NCI-H2029 (cell line): ENCODE data around the gene APOBEC2.
"Not testable (repeated sequence)": the region's sequence is repeated elsewhere in the genome, so short reads cannot be mapped to it uniquely, and the experiment has no call there.

Experiments used
- DNase-seq: peaks from one replicate; lab custom pipeline; 2025; lab: John Stamatoyannopoulos, UW

The APOBEC2 gene

GRCh38 chr6:41053041-41053440 lies at the start of gene APOBEC2:
TSS of gene APOBEC2 (plus strand) at chr6:41053202. CDS start at chr6:41053348, 146 bp downstream.
- no peak for DNase-seq

GRCh38 chr6:41006217-41006616 lies 46.8 kb upstream of the APOBEC2 start:
- peak; percentile 54 for DNase-seq

- not testable (repeated sequence) for DNase-seq
Observed at GRCh38 chr6:41006980-41007379, 46.0 kb upstream of the APOBEC2 start.

- no peak for DNase-seq
Observed at GRCh38 chr6:41008011-41008410, 45.0 kb upstream of the APOBEC2 start.

GRCh38 chr6:41009669-41010068 lies 43.3 kb upstream of the APOBEC2 start:
- DNase-seq, result no peak

GRCh38 chr6:41011673-41012072 lies 41.3 kb upstream of the APOBEC2 start:
- DNase-seq, result no peak

GRCh38 chr6:41013466-41014153 lies 39.4 kb upstream of the APOBEC2 start:
- DNase-seq, result no peak

- DNase-seq, result no peak
Observed at GRCh38 chr6:41014780-41015179, 38.2 kb upstream of the APOBEC2 start.

GRCh38 chr6:41015860-41016259 lies 37.1 kb upstream of the APOBEC2 start:
- not testable (repeated sequence) for DNase-seq

GRCh38 chr6:41017663-41018062 lies 35.3 kb upstream of the APOBEC2 start:
- DNase-seq, result no peak

- DNase-seq, result no peak
Observed at GRCh38 chr6:41021832-41022231, 31.2 kb upstream of the APOBEC2 start.

- peak; percentile 35 for DNase-seq
Observed at GRCh38 chr6:41022294-41022693, 30.7 kb upstream of the APOBEC2 start.

GRCh38 chr6:41023114-41023513 lies 29.9 kb upstream of the APOBEC2 start:
- DNase-seq, result no peak

GRCh38 chr6:41025966-41026530 lies 27.0 kb upstream of the APOBEC2 start:
- no peak for DNase-seq

GRCh38 chr6:41027241-41027640 lies 25.8 kb upstream of the APOBEC2 start:
- DNase-seq, result no peak

GRCh38 chr6:41027799-41028560 lies 25.0 kb upstream of the APOBEC2 start:
- DNase-seq, result peak; percentile 50

- no peak for DNase-seq
Observed at GRCh38 chr6:41028561-41029412, 24.2 kb upstream of the APOBEC2 start.

- no peak for DNase-seq
Observed at GRCh38 chr6:41032830-41033229, 20.2 kb upstream of the APOBEC2 start.

- DNase-seq, result no peak
Observed at GRCh38 chr6:41033776-41034175, 19.2 kb upstream of the APOBEC2 start.

- no peak for DNase-seq
Observed at GRCh38 chr6:41036186-41036585, 16.8 kb upstream of the APOBEC2 start.

GRCh38 chr6:41036601-41037000 lies 16.4 kb upstream of the APOBEC2 start:
- DNase-seq, result no peak
